Karpas-422 (cell line): ENCODE results near the gene CD2. TPM values are rescaled to one million over a fixed set of nuclear protein-coding genes. Genes with fewer than 3 reads are reported as not detected.
A peak's percentile ranks its signal among the peaks of the same experiment; 100 is the strongest.

Experiments used
- DNase-seq: peaks from one replicate; pipeline ENCODE4 v3.0.0-alpha.2; 2015
- H2AFZ ChIP-seq: fragments of 200-600 bp; sonication (generic); 2 replicates; pipeline ENCODE4 v1.6.1; 2014; ENCODE audit warnings: antibody characterized with exemption, low read length, mixed read lengths
- H3K27ac ChIP-seq: fragments of 200-600 bp; sonication (generic); 2 replicates; pipeline ENCODE4 v1.5.1; 2014; ENCODE audit warnings: mild to moderate bottlenecking, low read length, moderate library complexity
- H3K27me3 ChIP-seq: fragments of 200-600 bp; sonication (generic); 2 replicates; pipeline ENCODE4 v1.6.1; 2014; ENCODE audit warnings: low read length, mixed read lengths
- H3K36me3 ChIP-seq: fragments of 200-600 bp; sonication (generic); 2 replicates; pipeline ENCODE4 v1.6.1; 2014; ENCODE audit warnings: low read length, mixed read lengths; ENCODE audit not compliant: insufficient read depth
- H3K4me1 ChIP-seq: fragments of 200-600 bp; sonication (generic); 2 replicates; pipeline ENCODE4 v1.6.1; 2014; ENCODE audit warnings: mild to moderate bottlenecking, low read length, mixed read lengths
- H3K4me2 ChIP-seq: fragments of 200-600 bp; sonication (generic); 2 replicates; pipeline ENCODE4 v1.6.1; 2014; ENCODE audit warnings: low read length, low read depth, mild to moderate bottlenecking; ENCODE audit not compliant: poor library complexity, severe bottlenecking
- H3K4me3 ChIP-seq: fragments of 200-600 bp; sonication (generic); 2 replicates; pipeline ENCODE4 v1.5.1; 2014; ENCODE audit warnings: mild to moderate bottlenecking, antibody characterized with exemption, low read length, mixed read lengths
- H3K79me2 ChIP-seq: fragments of 200-600 bp; sonication (generic); 2 replicates; pipeline ENCODE4 v1.6.1; 2014; ENCODE audit warnings: mild to moderate bottlenecking, low read length, mixed read lengths
- H3K9ac ChIP-seq: fragments of 200-600 bp; sonication (generic); 2 replicates; pipeline ENCODE4 v1.6.0; 2014; ENCODE audit warnings: low read length
- H3K9me2 ChIP-seq: fragments of 200-600 bp; sonication (generic), shearing (Covaris generic); replicated peaks from 2 replicates; pipeline ENCODE4 v1.6.0; 2014; ENCODE audit warnings: mild to moderate bottlenecking, low read length, moderate library complexity; ENCODE audit not compliant: insufficient read depth
- H3K9me3 ChIP-seq: fragments of 300-700, 200-600 bp; sonication (generic); 2 replicates; pipeline ENCODE4 v1.6.1; 2014; ENCODE audit warnings: low read length, mixed read lengths
- H4K20me1 ChIP-seq: fragments of 200-600 bp; sonication (generic); 2 replicates; pipeline ENCODE4 v1.6.1; 2014; ENCODE audit warnings: mild to moderate bottlenecking, antibody characterized with exemption, low read length, low read depth; ENCODE audit not compliant: insufficient read depth
- total RNA-seq: library from RNA; depleted of rRNA; stranded (reverse); fragments of >200 nt; shearing (Covaris generic); gene quantifications from 2 replicates; pipeline ENCODE4 v1.2.3, GENCODE V29; 2014; ENCODE audit warnings: low replicate concordance

CD2 gene
- total RNA-seq, 1 experiment from 2014 or later: not detected

- Histone ChIP-seq H3K9ac (no peak overlapping the region), H3K9me3 (no peaks in the 10 kb centered on the region), H3K9me2 (no peaks in the 10 kb centered on the region), H3K27ac (no peak overlapping the region), H3K79me2 (no peaks in the 10 kb centered on the region), H3K4me2 (no peak overlapping the region), H2AFZ (no peak overlapping the region), H4K20me1 (no peaks in the 10 kb centered on the region), H3K4me1 (no peaks in the 10 kb centered on the region), H3K4me3 (no peak overlapping the region), H3K36me3 (no peaks in the 10 kb centered on the region), H3K27me3 (no peaks in the 10 kb centered on the region)
- DNase-seq: peak; percentile 86
These were observed 29.4 kb upstream of the CD2 start for GRCh38 chr1:116724765-116725375.

DNA sequence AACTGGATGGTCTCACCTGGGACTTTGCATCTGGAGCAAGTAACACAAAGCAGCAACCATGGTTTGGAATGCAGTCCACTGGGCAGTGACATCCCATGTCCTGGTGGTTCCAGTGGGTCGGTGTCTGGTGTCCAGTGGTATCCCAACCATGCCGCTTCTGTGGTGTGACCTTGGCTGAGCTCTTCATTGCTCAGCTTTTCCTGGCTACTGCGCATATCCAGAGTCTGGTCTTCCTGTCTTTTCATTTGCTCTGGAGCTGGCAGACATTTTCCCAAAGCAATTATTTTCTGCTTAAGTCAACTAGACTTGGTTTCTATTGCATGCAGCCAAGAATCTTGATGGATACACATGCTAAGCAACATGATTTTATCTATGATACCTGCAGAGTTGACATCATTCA is 28.4 kb upstream of the CD2 start:
- no peak for DNase-seq
- H3K27me3 ChIP-seq: no peaks in the 10 kb centered on the region

GRCh38 chr1:116726872-116727820 is 27.1 kb upstream of the CD2 start:
- Histone ChIP-seq H2AFZ (no peak overlapping the region), H3K4me2 (no peak overlapping the region)
- DNase-seq: no peak

More for the DNA sequence above, 28.4 kb upstream of the CD2 start:
- Histone ChIP-seq H3K9me2 (no peaks in the 10 kb centered on the region), H4K20me1 (no peaks in the 10 kb centered on the region), H3K4me1 (no peaks in the 10 kb centered on the region), H3K4me2 (no peak overlapping the region), H2AFZ (no peak overlapping the region), H3K9me3 (no peaks in the 10 kb centered on the region), H3K36me3 (no peaks in the 10 kb centered on the region), H3K9ac (no peak overlapping the region), H3K79me2 (no peaks in the 10 kb centered on the region), H3K27ac (no peak overlapping the region), H3K4me3 (no peak overlapping the region)

DNA sequence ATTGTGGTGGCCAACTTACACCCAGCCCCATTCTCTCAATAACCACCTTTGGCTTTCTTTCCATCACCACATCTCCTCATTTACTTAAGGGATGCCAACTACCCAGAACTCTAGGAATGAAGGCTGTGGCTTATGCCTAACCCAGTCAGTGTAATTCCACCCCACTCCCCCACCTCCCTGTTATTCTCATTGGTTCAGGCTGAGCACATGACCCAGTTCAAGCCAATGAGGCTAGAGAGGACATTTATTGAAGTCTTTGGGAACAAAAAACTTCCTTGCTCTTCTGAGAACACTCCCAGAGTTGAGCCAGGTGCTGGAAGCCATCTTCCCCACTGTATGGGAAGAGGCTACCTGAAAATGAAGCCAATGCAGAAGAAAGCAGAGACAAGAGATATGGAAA is 22.8 kb upstream of the CD2 start:
- Histone ChIP-seq H2AFZ (no peak overlapping the region), H3K4me1 (no peaks in the 10 kb centered on the region), H3K9me3 (no peaks in the 10 kb centered on the region), H3K4me2 (no peak overlapping the region), H3K9me2 (no peaks in the 10 kb centered on the region), H3K4me3 (no peak overlapping the region), H4K20me1 (no peaks in the 10 kb centered on the region), H3K27ac (no peak overlapping the region), H3K79me2 (no peaks in the 10 kb centered on the region), H3K27me3 (no peaks in the 10 kb centered on the region), H3K9ac (no peak overlapping the region), H3K36me3 (no peaks in the 10 kb centered on the region)
- no peak for DNase-seq

More at GRCh38 chr1:116726872-116727820, 27.1 kb upstream of the CD2 start:
- H3K9me2 ChIP-seq: no peaks in the 10 kb centered on the region
- no peaks in the 10 kb centered on the region for H3K27me3 ChIP-seq
- no peaks in the 10 kb centered on the region for H3K4me1 ChIP-seq
- H3K36me3 ChIP-seq: no peaks in the 10 kb centered on the region
- no peak overlapping the region for H3K27ac ChIP-seq
- no peaks in the 10 kb centered on the region for H3K9me3 ChIP-seq
- H3K4me3 ChIP-seq: no peak overlapping the region
- no peaks in the 10 kb centered on the region for H4K20me1 ChIP-seq
- H3K9ac ChIP-seq: no peak overlapping the region
- no peaks in the 10 kb centered on the region for H3K79me2 ChIP-seq

DNA sequence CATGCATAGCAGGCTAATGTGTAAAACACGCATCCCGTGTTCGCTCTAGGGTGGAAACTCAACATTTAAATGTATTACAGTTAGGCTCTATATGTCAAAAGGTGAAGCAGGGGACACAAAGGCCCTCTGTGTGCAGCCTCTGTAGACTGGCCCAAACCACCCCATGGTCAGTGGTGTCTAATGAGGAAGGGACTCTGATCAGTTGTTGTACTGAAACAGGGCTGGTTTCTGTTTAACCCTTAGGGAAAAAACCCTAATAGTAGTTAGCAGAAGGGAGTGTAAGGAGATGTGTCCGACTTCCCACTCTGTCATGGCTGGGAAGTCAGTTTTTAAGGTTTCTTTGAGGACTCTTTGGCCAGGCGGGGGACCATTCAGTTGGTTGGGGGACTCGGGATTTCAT is 21.5 kb upstream of the CD2 start:
- H3K9ac ChIP-seq: no peak overlapping the region
- H3K4me2 ChIP-seq: no peak overlapping the region
- H3K79me2 ChIP-seq: no peaks in the 10 kb centered on the region
- H3K27ac ChIP-seq: no peak overlapping the region
- no peaks in the 10 kb centered on the region for H3K4me1 ChIP-seq
- H3K9me3 ChIP-seq: no peaks in the 10 kb centered on the region
- no peaks in the 10 kb centered on the region for H4K20me1 ChIP-seq
- no peaks in the 10 kb centered on the region for H3K36me3 ChIP-seq
- no peaks in the 10 kb centered on the region for H3K27me3 ChIP-seq
- no peak overlapping the region for H3K4me3 ChIP-seq
- no peak overlapping the region for H2AFZ ChIP-seq
- DNase-seq: no peak
- H3K9me2 ChIP-seq: no peaks in the 10 kb centered on the region

DNA sequence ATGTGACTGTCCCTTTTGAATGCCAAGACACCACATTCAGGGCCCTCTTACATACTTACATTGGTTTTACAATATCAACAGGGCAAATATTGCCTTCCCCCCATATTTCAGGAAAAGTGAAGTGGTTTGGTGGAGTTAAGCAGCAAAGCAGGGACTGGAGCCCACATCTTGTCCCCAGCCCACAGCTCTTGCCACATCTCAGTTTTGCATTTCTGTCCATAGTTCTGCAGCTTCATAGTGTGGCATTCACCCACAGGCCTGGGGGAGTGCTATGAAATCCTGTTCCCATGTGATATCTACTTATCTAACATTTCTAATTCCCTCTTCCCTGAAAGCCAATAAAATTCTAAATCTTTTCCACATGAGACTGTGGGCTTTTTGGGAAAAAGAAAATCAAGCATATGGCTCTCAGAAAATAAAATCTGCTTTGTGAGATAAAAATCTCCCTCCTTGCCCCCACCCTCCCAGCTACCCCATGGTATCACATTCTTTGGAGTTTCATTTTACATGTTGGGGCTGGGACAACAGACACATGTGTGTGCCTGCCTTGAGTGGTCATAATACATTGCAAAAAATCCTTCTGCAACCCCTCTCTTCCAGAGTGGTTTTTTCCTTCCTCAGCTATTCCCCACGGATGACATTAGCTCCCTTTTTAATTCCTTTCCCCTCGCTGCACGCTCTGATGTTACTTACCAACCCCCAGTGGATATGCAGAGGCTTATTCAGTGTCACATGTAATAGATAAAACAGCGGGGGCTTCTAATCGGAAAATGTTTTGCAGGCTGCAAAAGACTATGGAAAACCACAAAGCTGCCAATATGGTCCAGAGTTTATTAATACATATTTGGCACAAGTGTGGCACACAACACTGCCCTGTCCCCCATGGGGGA is 20.5 kb upstream of the CD2 start:
- H3K27ac ChIP-seq: no peak overlapping the region
- H3K4me2 ChIP-seq: no peak overlapping the region
- no peak overlapping the region; the same call in 1 of the 2 replicates for H2AFZ ChIP-seq

DNA sequence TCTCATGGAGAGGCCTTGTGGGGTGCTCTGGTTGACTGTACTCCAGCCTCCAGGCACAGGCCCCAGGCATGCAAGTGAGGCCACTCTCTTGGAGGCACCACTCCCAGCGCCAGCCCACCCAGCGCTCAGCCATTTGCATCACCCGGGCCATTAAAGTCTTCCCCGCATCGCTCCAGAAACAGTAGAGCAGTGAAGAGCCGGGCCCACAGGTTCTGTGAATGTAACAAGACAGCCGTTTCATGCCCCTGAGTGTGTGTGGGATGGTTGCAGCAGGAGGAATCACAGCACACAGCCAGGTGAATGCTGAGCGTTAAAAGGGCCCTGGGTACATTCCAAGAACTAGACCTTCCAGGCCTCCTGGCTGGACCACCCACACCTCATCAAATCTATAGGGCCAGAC is 19.0 kb upstream of the CD2 start:
- Histone ChIP-seq H3K27me3 (no peaks in the 10 kb centered on the region), H4K20me1 (no peaks in the 10 kb centered on the region), H3K9me3 (no peaks in the 10 kb centered on the region), H3K9ac (no peak overlapping the region), H3K4me2 (no peak overlapping the region), H3K79me2 (no peaks in the 10 kb centered on the region), H3K4me3 (no peak overlapping the region), H3K36me3 (no peaks in the 10 kb centered on the region), H3K9me2 (no peaks in the 10 kb centered on the region), H2AFZ (no peak overlapping the region), H3K27ac (no peak overlapping the region), H3K4me1 (0 out of 2 replicates have a peak, but pooled peaks cover 4% of the 10 kb centered on the region)
- DNase-seq: no peak

More for the DNA sequence above, 20.5 kb upstream of the CD2 start:
- H3K27me3 ChIP-seq: no peaks in the 10 kb centered on the region
- H3K4me1 ChIP-seq: 0 out of 2 replicates have a peak, but pooled peaks cover 4% of the 10 kb centered on the region
- no peaks in the 10 kb centered on the region for H3K9me3 ChIP-seq
- H3K4me3 ChIP-seq: no peak overlapping the region
- DNase-seq: no peak
- H4K20me1 ChIP-seq: no peaks in the 10 kb centered on the region
- H3K36me3 ChIP-seq: no peaks in the 10 kb centered on the region
- no peaks in the 10 kb centered on the region for H3K9me2 ChIP-seq
- H3K9ac ChIP-seq: no peak overlapping the region
- H3K79me2 ChIP-seq: no peaks in the 10 kb centered on the region
